NOMO-1 treated with dmso at 0.1 percent for 144 hours (cell line): ENCODE results near the gene BEAN1.

ENCODE experiments used
- DNase-seq: peaks from one replicate; lab custom pipeline; 2025; ENCODE audit not compliant: unreplicated experiment; lab: John Stamatoyannopoulos, UW

Gene BEAN1

DNA sequence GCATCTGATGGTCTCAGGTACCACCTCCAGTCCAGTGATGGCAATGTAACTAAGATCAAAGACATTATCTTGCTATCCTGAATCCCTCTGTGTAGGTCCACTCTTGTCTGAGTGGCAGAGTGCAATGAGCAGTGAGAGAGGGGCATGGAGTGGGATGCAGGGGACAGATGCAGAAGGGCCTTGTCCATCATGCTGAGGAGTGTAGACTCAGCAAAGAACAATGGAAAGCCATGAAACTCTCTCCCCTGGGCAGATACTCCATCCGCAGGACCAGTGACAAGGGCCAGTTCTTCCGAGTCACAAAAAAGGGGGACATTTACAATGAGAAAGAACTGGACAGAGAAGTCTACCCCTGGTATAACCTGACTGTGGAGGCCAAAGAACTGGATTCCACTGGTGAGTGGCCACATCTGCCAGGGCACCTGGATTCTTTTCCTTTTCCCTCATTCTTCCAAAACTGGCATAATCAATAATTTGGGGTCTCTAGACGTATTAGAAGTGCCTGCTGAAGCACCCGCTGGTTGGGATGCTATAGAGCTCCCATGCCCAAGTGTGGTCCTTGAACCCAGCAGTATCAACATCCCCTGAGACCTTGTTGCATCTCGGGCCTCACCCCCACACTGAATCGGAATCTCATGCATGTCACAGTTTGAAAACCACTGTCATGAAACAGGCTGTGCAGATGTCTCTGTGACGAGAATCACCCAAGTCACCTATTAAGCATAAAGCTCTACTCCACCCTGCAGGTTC lies 31.1 kb upstream of the BEAN1 start:
- no peak for DNase-seq

DNA sequence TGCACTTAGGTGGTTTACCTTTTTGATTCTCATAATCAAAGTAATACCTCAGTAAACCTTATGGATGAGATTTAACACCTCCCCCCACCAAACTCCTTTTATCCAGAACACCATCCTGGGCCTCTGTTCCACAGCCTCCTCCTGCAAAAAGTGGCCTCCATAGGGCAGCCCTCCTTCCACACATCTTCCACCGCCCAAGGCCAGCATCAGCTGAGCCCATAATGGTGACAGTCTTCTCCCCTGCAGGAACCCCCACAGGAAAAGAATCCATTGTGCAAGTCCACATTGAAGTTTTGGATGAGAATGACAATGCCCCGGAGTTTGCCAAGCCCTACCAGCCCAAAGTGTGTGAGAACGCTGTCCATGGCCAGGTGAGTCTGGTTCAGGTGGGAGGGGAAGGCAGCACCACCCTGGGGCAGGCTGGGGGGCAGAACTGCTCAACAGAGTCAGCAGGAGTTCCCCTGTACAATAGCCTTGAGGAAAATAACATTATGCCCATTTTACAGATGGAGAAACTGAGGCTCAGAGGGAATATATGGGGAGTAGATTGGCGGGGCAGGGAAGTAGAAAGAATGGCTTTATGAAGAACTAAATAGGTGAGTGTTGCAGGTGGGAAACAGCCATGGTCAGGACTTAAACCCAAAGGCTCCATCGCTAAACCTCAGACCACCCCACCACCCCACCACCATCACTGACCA lies 29.2 kb upstream of the BEAN1 start:
- DNase-seq: no peak

DNA sequence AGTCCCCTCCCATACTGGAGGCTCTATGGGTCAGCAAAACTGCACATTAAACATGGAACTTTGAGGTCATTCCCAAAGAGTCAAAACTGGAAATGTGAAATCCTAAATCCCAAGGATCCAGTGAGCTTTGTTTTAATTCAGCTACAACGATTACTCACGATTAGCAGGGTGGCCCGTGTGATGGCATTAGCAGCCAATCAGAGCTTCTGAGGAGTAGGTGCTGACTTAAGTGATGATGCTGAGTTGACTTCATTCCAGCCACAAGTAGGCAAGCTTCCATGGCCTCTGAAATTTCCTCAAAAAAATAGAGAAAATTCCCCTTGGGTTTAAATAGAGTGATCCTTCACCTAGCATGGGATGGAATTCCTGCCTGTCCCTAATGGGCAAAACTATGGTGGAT lies 28.1 kb upstream of the BEAN1 start:
- no peak for DNase-seq

DNA sequence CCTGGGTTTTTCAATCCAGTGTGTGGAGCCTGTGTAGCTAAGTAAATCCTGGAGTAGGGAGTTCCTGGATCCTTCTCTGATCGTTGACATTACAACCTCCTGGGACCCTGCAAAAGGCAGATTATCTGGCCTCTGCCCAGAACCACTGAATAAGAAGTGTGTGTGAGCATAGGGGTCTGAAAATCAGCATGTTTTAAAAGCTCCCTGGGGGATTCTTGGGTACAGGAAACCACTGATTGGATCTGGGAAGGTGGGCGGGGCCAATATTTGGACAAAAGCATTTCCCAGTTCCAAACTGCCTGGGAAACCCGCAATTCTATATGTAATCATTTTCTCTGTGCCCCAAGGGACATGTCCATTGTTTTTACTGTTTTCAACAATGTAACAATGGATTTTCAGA lies 27.2 kb upstream of the BEAN1 start:
- no peak for DNase-seq

DNA sequence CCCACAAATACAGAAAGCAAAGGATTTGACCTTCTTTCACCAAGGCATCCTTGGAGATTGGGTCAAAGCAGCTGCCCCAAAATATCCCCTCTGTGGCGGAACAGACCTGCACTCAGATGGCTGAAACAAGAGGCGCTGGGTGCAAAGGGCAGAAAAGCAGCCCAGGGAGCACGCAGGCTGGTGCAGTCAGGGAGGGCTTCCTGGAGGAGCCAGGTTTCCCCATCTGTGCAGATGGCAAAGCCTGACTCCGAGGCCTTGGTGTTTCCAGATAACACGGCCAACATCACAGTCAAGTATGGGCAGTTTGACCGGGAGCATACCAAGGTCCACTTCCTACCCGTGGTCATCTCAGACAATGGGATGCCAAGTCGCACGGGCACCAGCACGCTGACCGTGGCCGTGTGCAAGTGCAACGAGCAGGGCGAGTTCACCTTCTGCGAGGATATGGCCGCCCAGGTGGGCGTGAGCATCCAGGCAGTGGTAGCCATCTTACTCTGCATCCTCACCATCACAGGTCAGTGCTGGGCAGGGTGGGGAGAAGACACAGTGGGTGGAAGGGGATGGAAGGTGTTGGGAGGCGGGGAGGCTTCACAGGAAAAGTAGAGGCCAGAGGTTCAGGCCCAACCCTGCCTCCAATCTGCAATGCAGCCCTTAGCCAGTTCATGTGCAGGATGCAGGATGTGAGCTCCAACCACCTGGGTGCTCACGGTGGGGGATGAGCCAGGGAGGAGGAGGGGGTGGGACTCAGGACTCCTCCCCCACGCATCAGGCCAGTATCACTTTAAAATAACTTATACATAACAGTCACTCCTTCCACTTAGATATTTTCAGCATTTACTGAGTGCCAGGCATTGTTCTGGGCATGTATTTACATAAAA lies 26.4 kb upstream of the BEAN1 start:
- no peak for DNase-seq

DNA sequence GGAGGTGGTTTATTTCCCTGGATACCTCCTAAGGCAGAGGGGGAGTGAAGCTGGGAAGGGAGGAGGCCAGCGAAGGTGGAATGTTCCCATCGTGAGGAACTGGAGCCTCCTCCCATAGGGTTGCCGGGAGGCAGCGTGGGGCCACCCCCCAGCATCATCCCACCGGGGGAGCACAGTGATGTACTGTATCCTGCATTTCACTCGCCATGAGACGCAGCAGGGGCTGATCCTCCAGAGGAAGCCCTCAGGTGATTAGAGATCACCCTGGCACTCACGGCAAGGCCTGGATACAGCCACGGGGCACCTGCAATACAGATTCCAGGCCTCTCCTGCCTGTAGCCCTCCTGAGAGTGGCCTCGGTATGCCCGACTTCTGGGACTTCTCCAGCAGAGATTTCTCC lies 25.5 kb upstream of the BEAN1 start:
- no peak for DNase-seq

DNA sequence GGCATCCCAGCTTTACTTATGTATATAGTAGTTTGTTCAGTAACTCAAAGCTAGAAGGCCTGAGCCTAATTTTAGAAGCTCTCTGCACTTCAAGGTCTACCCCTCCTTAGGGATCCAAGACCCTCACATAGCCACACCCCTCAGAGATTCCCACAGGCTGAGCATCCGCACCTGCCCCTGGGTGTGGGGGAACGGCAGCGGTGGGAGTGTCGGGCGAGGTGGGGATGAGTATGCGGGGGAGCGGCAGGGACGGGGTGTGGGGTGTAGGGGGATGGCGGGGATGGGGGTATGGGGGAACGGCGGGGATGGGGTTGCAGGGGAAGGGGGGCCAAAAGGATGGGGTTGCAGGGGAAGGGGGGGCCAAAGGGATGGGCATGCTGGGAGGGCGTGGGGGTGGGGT lies 24.9 kb upstream of the BEAN1 start:
- DNase-seq: no peak

DNA sequence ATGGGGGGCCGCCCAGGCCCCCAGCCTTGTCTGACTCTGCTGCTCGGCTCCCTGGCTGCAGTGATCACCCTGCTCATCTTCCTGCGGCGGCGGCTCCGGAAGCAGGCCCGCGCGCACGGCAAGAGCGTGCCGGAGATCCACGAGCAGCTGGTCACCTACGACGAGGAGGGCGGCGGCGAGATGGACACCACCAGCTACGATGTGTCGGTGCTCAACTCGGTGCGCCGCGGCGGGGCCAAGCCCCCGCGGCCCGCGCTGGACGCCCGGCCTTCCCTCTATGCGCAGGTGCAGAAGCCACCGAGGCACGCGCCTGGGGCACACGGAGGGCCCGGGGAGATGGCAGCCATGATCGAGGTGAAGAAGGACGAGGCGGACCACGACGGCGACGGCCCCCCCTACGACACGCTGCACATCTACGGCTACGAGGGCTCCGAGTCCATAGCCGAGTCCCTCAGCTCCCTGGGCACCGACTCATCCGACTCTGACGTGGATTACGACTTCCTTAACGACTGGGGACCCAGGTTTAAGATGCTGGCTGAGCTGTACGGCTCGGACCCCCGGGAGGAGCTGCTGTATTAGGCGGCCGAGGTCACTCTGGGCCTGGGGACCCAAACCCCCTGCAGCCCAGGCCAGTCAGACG lies 24.4 kb upstream of the BEAN1 start:
- DNase-seq: no peak

DNA sequence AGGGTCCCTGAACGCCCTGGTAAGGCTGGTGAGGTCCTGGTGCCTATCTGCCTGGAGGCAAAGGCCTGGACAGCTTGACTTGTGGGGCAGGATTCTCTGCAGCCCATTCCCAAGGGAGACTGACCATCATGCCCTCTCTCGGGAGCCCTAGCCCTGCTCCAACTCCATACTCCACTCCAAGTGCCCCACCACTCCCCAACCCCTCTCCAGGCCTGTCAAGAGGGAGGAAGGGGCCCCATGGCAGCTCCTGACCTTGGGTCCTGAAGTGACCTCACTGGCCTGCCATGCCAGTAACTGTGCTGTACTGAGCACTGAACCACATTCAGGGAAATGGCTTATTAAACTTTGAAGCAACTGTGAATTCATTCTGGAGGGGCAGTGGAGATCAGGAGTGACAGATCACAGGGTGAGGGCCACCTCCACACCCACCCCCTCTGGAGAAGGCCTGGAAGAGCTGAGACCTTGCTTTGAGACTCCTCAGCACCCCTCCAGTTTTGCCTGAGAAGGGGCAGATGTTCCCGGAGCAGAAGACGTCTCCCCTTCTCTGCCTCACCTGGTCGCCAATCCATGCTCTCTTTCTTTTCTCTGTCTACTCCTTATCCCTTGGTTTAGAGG lies 23.5 kb upstream of the BEAN1 start:
- no peak for DNase-seq

DNA sequence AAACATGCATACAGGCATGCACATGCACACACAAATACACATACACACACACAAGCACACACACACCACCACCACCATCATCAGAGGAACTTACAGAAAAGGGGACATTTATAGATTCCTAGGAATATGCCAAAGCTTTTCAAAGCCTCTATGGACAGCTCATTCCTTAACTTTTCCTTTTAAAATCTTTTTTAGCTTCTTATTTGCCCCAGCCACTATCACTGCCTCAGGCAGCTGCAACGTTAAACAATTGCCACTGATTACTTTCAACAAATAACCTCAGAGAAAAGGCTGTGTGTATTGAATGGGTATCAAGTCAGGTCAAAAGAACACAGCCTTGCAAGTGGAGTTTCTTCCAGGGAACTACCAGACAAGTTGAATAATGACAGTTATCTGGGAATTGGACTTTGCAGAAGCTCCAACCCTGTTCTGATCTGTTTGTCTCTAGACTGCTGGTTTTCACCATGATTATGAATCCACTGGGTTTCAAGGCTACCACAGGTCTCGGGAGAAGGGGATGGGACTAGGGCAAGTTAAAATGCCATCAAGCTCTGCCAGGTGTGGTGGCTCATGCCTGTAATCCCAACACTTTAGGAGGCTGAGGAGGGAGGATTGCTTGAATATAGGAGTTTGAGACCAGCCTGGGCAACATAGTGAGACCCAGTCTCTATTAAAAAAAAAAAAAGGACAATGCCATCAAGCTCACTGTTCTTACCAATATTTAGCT lies 21.9 kb upstream of the BEAN1 start:
- no peak for DNase-seq

DNA sequence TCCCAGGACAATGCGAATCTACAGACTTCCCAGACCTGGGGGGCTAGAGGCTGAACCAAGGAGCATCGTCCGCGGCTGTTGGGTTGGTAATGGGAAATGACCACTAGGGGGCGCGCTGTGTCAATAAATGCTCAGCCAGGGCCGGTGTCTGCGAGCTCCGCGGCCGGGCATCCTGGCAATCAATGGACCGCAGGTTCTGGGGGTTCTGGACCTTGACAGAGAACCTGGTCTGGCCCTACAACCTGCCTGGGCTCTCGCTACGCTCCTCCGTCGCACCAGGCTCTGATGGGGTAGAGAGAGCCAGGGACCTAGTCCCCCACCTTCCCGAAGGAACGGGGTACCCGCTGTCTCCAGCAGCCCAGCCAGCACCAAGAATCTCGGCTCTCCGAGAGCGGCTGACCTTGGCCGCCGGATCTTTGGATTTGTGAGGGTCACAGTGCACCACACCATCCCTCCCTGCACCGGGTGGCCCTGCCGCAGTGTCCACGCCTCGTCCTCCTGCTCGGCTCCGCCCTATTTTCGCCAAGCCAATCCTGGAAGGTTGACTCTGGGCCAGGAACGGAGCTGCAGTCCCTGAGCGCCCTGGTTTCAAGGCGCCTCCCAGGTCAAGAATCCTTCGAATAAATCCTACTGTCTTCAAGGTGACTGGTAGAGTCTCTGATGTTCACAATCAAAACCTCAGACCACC lies 20.4 kb upstream of the BEAN1 start:
- peak; percentile 28 for DNase-seq

DNA sequence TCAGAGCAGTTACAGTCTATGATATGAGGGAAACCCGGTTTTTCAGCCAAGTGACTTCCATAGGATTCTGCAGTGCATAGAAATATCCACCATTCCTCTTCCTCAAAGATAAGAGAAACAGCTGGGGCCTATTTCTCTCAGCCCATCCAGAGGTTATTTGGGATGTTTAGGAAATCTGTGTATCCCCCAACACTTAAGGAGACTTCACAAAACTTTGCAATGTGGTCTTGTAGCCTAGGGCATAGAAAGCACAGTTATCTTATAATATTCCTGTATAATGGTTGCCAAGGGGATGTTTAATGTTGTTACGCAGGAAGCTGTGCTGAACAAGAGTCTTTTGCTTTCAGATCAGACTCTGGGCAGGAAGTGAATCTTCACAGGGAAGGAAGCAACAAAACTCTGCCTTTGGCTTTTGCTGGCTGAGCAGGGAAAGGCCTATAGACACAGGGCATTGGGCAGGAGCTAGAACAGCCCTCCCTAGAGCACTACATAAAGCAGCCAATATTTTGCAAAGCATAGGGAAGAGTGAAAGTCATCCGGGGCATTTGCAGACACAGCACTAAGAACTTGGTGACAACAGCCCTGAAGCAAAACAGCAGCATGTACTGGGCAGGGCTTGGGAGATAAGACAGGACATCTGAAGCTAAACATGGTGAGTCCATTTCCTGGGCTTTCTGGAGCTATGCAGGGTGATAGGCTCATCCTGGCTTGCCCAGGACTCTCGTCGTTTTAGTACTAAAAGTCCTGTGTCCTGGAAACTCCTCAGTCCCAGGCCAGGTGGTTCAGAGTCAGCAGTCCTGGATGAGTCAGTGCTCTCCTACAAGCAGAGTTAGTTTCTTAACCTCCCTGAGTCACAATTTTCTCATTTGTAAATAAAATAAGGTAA lies 18.7 kb upstream of the BEAN1 start:
- DNase-seq: no peak

DNA sequence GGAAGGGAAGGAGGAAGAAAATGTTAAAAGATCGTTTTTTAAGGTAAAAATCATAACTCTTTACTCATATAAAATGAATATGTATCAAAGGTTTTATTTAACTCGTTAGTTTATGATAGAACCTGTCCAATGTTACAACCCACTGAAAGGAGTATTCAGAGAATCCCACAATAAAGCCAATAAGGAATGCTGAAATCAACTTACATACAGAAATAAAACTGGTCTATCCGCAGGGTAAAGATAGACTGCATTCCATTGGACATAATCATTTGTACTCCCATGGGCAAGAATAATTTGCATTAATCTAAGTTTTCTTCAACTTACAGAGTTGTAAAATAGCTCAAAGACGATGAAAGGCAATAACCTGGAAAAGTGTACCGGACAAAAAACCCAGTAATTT lies 17.9 kb upstream of the BEAN1 start:
- no peak for DNase-seq

DNA sequence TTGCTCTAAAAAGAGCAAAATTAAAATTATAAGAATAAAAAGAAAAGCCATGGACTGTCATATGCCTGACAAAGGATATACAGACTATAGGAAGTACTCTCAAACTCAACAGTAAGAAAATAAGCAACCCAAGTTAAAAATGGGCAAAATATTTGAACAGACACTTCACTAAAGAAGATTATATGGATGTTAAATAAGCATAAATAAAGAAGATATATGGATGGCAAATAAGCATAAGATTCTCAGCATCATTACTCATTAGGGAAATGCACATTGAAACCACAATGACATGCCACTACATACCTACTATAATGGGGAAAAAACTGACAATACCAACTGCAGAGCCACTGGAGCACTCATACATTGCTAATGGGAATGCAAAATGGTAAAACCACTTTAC lies 14.9 kb upstream of the BEAN1 start:
- no peak for DNase-seq

DNA sequence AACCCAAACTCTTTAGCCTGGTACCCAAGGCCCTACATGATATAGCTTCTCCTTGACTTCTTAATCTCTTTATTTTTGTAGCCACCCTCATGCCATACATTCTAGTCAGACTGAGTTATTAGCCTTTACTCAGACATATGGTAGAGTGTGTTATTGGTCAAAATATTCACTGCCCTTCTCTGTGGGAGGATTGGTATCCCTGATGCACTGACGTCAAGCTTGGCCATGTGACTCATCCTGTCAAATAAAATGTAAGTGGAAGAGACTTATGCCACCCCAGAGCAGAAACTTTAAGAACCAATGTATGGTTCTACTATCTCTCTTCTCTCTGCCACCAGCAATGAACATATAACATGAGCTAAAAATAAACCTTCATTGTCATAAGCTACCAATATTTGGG lies 12.2 kb upstream of the BEAN1 start:
- no peak for DNase-seq

DNA sequence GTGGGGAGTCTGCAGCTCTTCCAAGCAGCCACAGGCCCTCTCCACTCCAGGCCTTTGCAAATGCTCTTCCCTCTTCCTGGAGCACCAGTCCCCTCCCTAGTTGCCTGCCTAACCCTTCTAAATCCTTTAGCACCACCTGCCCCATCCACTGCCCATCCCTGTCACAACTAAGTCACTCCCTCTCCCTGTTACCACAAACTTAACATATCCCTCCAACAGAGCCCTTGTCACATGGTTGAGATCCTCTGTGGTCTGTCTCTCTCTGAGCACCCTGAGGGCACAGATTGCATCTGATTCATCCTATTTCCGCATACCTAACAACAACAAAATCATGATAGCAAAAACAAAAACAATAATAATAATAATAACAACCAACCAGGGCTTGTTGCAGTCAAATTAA lies 11.0 kb upstream of the BEAN1 start:
- no peak for DNase-seq

DNA sequence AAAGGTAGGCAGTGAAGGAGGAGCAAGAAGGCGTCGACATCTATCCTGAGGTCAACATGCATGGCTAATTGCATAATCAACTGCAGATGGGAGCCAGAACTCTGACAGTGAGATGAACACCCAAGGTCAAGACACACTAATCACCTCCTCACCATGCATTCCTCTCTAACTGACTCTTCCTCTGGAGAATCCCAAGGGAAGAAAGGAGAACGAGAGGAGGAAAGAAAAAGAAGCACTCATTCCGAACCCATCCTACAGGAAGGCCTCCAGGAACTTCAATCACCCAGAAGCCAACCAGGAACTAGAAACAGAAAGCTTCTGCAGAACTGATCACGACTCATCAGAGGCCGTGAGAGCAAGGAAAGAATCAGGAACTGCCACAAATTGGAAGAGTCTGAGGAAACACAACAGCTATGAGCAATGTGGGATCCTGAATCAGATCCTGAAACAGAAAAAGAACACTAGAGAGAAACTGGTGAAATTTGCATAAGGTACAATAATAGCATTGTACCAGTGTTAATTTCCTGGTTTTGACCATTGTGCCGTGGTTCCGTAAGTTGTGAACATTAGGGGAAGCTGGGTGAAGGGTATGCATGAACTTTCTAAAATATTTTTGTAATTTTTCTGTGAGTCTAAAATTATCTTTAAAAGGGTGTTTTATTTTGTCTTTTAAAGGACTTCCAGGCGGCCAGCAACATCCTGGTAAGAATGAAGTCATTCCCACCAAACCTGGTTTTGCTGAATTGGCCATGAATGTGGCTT lies 10.0 kb upstream of the BEAN1 start:
- DNase-seq: no peak
